GM23248 (cell line): ENCODE data around the gene STK25. TPM values are rescaled to one million over a fixed set of nuclear protein-coding genes. Genes with fewer than 3 reads are reported as not detected.

Source experiments
- DNase-seq: peaks from one replicate; pipeline ENCODE4 v3.0.0-alpha.2; 2015
- H2AFZ ChIP-seq: fragments of 200-600 bp; sonication (generic); 2 replicates; pipeline ENCODE4 v1.6.1; 2016; ENCODE audit warnings: antibody characterized with exemption
- H3F3A ChIP-seq: fragments of 200-600 bp; sonication (generic); 2 replicates; pipeline ENCODE4 v1.6.1; 2016; ENCODE audit warnings: mild to moderate bottlenecking, antibody characterized with exemption, mixed run types; ENCODE audit not compliant: insufficient read depth
- H3K27ac ChIP-seq: fragments of 200-600 bp; sonication (generic); 2 replicates; pipeline ENCODE4 v1.5.1; 2016; ENCODE audit warnings: mild to moderate bottlenecking
- H3K27me3 ChIP-seq: fragments of 200-600 bp; sonication (generic); replicated peaks from 2 replicates; pipeline ENCODE4 v1.6.1; 2016; ENCODE audit warnings: mild to moderate bottlenecking; ENCODE audit not compliant: insufficient read depth
- H3K36me3 ChIP-seq: fragments of 200-600 bp; sonication (generic); 2 replicates; pipeline ENCODE4 v1.6.1; 2016; ENCODE audit warnings: low read depth, mild to moderate bottlenecking
- H3K4me1 ChIP-seq: fragments of 200-600 bp; sonication (generic); 2 replicates; pipeline ENCODE4 v1.6.1; 2016; ENCODE audit warnings: mild to moderate bottlenecking; ENCODE audit not compliant: insufficient read depth
- H3K4me2 ChIP-seq: fragments of 200-600 bp; sonication (generic); one replicate; pipeline ENCODE4 v1.6.1; 2016; ENCODE audit warnings: mild to moderate bottlenecking; ENCODE audit not compliant: unreplicated experiment
- H3K4me3 ChIP-seq: fragments of 200-600 bp; sonication (generic); 2 replicates; pipeline ENCODE4 v1.5.1; 2016; ENCODE audit warnings: mild to moderate bottlenecking
- H3K79me2 ChIP-seq: fragments of 200-600 bp; sonication (generic); 2 replicates; pipeline ENCODE4 v1.6.1; 2016; ENCODE audit warnings: mild to moderate bottlenecking; ENCODE audit not compliant: insufficient read depth
- H3K9ac ChIP-seq: fragments of 200-600 bp; sonication (generic); 2 replicates; pipeline ENCODE4 v1.6.1; 2016; ENCODE audit warnings: mild to moderate bottlenecking
- H3K9me2 ChIP-seq: fragments of 200-600 bp; sonication (generic); 2 replicates; pipeline ENCODE4 v1.6.1; 2016; ENCODE audit warnings: mixed run types, mild to moderate bottlenecking, moderate library complexity; ENCODE audit not compliant: insufficient read depth
- H3K9me3 ChIP-seq: fragments of 200-600 bp; sonication (generic); one replicate; pipeline ENCODE4 v1.6.1; 2017; ENCODE audit warnings: low read depth
- H4K20me1 ChIP-seq: fragments of 200-600 bp; sonication (generic); 2 replicates; pipeline ENCODE4 v1.6.0; 2016; ENCODE audit not compliant: insufficient read depth
- EZH2 ChIP-seq: fragments of 200-600 bp; sonication (generic); IDR thresholded peaks from 2 replicates; pipeline ENCODE4 v1.6.1; 2018; ENCODE audit warnings: antibody characterized with exemption, mild to moderate bottlenecking; ENCODE audit not compliant: insufficient read depth, poor library complexity, severe bottlenecking
- EZH2phosphoT487 ChIP-seq: fragments of 200-600 bp; sonication (generic); IDR thresholded peaks from 2 replicates; pipeline ENCODE4 v1.6.1; 2018; ENCODE audit warnings: antibody characterized with exemption, moderate library complexity, mild to moderate bottlenecking, low read depth; ENCODE audit not compliant: insufficient read depth
- WGBS, 2 experiments: methylation state at CpG; one replicate each; pipeline ENCODE4 v1.1.6; 2015 to 2017; ENCODE audit warnings: low lambda C conversion rate in 2 of 2, low coverage in 1 of 2; ENCODE audit errors: missing lambda C conversion rate in 2 of 2; 5-methylcytosine and 5-hydroxymethylcytosine counted together
- in situ Hi-C: fragments of 300-500 bp; cut with MboI; formaldehyde crosslinking; loops from 2 replicates; pipeline ENCODE4 v1.15.0; 2020
- polyA plus RNA-seq: library from polyadenylated mRNA; unstranded; fragments of >200 nt; fragmentation: Nextera tagmentation; extraction: Ambion mirVana; gene quantifications from 2 replicates; pipeline ENCODE4 v1.2.1, GENCODE V29; 2016
- total RNA-seq: library from RNA; depleted of rRNA; stranded (reverse); fragments of >200 nt; shearing (Covaris generic); gene quantifications from 2 replicates; pipeline ENCODE4 v1.2.3, GENCODE V29; 2014

Gene STK25
- total and polyA plus RNA-seq, 2 experiments from 2014 or later, result 120 to 239 TPM

DNA sequence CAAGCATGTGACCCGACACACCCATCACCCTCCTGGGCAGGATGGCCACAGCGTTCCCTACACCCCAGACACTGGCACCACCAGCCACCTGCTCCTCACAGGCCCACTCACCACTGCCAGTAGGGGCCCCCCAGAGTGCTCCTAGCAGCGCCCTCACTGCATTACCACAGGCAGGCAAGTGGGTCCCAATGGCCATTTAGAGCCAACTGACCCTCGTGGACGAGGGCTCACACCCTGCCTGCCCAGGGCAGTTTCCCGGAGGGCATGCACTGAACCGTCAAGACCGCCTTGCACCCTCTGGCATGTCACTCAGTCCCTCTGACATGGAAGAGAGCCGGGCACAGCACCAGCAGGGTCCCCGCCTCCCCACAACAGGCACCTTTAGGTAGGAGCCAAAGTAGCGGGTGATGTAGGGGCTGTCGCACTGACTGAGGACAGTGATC is 7.3 kb downstream of the STK25 start:
- Histone ChIP-seq H2AFZ (no peak overlapping the region), H3K36me3 (no peaks in the 10 kb centered on the region), H3K9ac (no peak overlapping the region), H3K27ac (no peak overlapping the region), H3K4me1 (no peaks in the 10 kb centered on the region), H3K9me3 (no peaks in the 10 kb centered on the region), H3K4me2 (no peak overlapping the region), H3F3A (no peaks in the 10 kb centered on the region), H3K9me2 (no peaks in the 10 kb centered on the region), H4K20me1 (peaks cover 13% of the 10 kb centered on the region), H3K4me3 (no peak overlapping the region), H3K27me3 (no peaks in the 10 kb centered on the region), H3K79me2 (peaks cover 64% of the 10 kb centered on the region)
- 88 to 90% methylated on average over 12 of the region's 12 CpGs for WGBS, 2 experiments
- in situ Hi-C loops, result no loop called here
- DNase-seq, result no peak
- TF ChIP-seq EZH2phosphoT487 (no peak), EZH2 (no peak)

DNA sequence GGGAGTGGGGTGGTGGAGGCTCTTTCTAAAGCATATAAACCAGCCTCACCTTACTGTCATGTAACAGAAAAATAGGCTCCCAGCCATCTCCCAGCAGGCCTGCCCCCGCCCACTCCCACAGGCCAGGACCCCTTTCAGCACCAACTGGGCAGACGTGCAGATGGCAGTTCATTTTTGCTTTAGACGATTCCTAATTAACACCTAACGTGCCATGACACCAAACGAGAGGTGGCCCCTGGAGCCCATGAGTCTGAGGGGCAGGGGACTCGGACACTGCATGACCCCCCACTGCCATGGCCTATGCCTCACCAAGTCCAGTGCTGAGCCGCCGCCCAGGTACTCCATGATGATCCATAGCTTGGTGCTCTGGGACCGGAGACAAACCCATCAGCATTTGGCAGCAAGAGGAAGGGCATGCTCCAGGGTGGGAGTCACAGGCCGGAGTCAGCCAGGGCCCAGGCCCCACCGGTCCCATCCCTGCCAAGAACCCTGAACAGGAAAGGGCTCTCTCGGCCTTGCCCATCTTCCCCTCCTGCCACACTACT is 7.9 kb downstream of the STK25 start:
- no peak overlapping the region for H3K9ac ChIP-seq
- 81 to 85% methylated on average over 12 of the region's 12 CpGs for WGBS, 2 experiments
- no peaks in the 10 kb centered on the region for H3K9me2 ChIP-seq
- H4K20me1 ChIP-seq, result peaks cover 6% of the 10 kb centered on the region
- H3K4me2 ChIP-seq, result no peak overlapping the region
- no peaks in the 10 kb centered on the region for H3K9me3 ChIP-seq
- no peak overlapping the region for H3K4me3 ChIP-seq
- H3K36me3 ChIP-seq, result no peaks in the 10 kb centered on the region
- TF ChIP-seq EZH2 (no peak), EZH2phosphoT487 (no peak)
- no peaks in the 10 kb centered on the region for H3K4me1 ChIP-seq
- DNase-seq, result no peak
- no peaks in the 10 kb centered on the region for H3F3A ChIP-seq
- no peaks in the 10 kb centered on the region for H3K27me3 ChIP-seq
- in situ Hi-C loops, result no loop called here
- H3K27ac ChIP-seq, result no peak overlapping the region
- H3K79me2 ChIP-seq, result peaks cover 57% of the 10 kb centered on the region
- H2AFZ ChIP-seq, result no peak overlapping the region

DNA sequence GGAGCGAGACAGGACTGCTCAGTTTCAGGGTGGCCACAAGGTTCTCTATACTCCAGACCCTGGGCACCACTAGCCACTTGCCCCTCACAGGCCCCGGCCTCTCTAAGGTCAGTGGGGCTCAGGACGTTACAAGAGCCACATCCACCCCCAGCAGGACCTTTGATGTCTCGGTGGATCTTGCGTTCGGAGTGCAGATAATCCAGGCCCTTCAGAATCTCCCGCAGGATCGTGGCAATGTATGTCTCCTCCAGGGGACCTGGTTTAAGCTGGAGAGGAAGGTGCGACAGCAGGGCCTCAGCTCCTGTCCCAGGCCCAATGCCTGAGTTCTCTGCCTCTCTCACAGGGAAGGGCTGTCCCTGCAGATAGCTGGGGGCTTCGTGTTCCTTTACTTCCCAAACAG is 8.4 kb downstream of the STK25 start:
- DNase-seq, result no peak
- TF ChIP-seq EZH2 (no peak), EZH2phosphoT487 (no peak)
- H3K27me3 ChIP-seq, result no peaks in the 10 kb centered on the region
- WGBS, 2 experiments, result 84 to 88% methylated on average over 10 of the region's 10 CpGs
- H3K36me3 ChIP-seq, result no peaks in the 10 kb centered on the region
- H3K9me3 ChIP-seq, result no peaks in the 10 kb centered on the region
- no peak overlapping the region for H3K27ac ChIP-seq
- no peaks in the 10 kb centered on the region for H3K9me2 ChIP-seq
- no peak overlapping the region for H2AFZ ChIP-seq
- no peaks in the 10 kb centered on the region for H3F3A ChIP-seq
- in situ Hi-C loops, result no loop called here
- H4K20me1 ChIP-seq, result peaks cover 5% of the 10 kb centered on the region
- no peak overlapping the region for H3K4me3 ChIP-seq
- no peak overlapping the region for H3K4me2 ChIP-seq
- H3K4me1 ChIP-seq, result no peaks in the 10 kb centered on the region
- peaks cover 53% of the 10 kb centered on the region for H3K79me2 ChIP-seq
- no peak overlapping the region for H3K9ac ChIP-seq

DNA sequence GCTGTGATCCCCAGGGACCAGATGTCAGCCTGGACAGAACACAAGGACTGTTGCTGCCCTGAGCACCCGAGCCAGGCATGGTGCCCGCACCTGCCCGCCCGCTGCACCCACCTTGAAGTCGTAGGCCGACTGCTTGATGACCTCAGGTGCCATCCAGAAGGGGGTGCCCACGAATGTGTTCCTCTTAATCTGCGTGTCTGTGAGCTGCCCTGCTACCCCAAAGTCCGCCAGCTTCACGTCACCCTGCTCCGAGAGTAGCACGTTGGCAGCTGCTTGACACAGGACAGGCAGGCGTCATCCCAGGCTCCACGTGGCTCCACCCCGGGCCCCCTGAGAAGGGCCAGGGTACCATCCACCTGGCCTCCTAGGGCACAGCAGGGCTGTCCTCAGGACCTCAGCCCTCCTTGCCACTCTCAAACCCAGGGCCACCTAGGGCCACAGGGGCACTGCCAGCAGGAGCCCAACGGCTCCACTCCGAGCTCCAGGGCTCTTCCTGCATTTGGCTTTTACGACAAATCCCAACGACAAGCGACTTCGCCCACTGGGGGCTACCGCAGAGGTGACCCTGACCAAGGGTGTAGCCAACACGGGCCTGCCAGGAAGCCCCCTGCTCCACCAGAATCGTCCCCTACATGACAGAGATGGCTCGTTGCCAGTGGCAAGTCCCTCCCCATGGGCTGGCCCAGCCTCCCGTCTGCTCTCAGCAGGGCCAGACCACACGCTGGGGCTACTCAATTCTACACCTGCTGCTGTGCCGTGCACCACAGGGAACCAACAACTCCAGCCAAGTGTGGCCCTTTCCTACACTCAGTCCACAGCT is 9.0 kb downstream of the STK25 start:
- no peak for TF ChIP-seq EZH2
- no peak for TF ChIP-seq EZH2phosphoT487
- H3K4me2 ChIP-seq, result no peak overlapping the region
- in situ Hi-C loops, result no loop called here
- H3K4me1 ChIP-seq, result no peaks in the 10 kb centered on the region
- H4K20me1 ChIP-seq, result peaks cover 5% of the 10 kb centered on the region
- no peaks in the 10 kb centered on the region; the same call in 1 of the 2 replicates for H3K36me3 ChIP-seq
- no peak overlapping the region for H3K27ac ChIP-seq
- no peaks in the 10 kb centered on the region for H3K27me3 ChIP-seq
- 82 to 88% methylated on average over 23 to 28 of the region's 28 CpGs for WGBS, 2 experiments
- no peak overlapping the region for H3K9ac ChIP-seq
- no peak overlapping the region for H2AFZ ChIP-seq
- no peaks in the 10 kb centered on the region for H3F3A ChIP-seq
- no peaks in the 10 kb centered on the region for H3K9me3 ChIP-seq
- H3K4me3 ChIP-seq, result no peak overlapping the region
- DNase-seq, result no peak
- H3K9me2 ChIP-seq, result no peaks in the 10 kb centered on the region
- peaks cover 46% of the 10 kb centered on the region for H3K79me2 ChIP-seq
